GM19324 (cell line): ENCODE measurements around the gene HMCN2.

ENCODE experiments used
- ATAC-seq: cut with Tn5 transposase; IDR thresholded peaks from one replicate; pipeline ENCODE4 v1.9.1; 2021; ENCODE audit warnings: mild to moderate bottlenecking, moderate library complexity; ENCODE audit not compliant: unreplicated experiment, low FRiP score

HMCN2 gene

DNA sequence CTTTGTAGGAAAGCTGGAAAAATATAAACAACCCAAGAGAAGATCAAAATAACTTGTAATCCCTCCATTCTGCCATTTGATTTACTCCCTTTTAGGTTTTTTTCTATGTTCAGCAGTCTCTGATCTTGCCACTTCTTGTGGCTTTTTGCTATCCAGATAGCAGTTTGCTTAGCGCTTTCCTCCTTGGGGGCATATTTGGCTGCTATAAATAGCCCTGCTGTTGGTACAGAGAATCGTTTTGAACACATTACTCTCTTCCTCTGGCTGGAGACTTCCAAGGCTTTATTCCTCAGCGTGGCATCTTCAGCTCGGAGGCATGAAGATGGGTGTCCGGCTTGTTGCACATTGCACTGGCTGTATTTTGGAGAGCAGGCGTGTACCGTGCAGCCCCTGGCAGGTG is 38.6 kb downstream of the HMCN2 start:
- ATAC-seq, result no peak

- no peak for ATAC-seq
Measured at GRCh38 chr9:130304643-130305042, 39.1 kb downstream of the HMCN2 start.

GRCh38 chr9:130305381-130305780 is 39.8 kb downstream of the HMCN2 start:
- ATAC-seq, result no peak

GRCh38 chr9:130306823-130307666 is 41.5 kb downstream of the HMCN2 start:
- ATAC-seq, result no peak

DNA sequence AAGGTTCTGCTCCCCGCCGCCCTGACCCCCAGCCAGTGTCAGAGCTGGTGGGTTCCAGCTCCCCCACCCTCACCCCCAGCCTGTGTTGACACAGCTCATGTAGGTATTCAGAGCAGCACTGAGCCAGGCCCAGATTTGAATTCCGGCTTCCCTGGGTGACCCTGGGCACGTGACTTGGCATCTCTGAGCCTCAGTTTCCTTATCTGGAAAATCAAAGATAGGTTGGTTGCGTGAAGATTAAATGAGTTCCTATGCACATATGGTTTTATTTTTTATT is 42.0 kb downstream of the HMCN2 start:
- ATAC-seq, result no peak

DNA sequence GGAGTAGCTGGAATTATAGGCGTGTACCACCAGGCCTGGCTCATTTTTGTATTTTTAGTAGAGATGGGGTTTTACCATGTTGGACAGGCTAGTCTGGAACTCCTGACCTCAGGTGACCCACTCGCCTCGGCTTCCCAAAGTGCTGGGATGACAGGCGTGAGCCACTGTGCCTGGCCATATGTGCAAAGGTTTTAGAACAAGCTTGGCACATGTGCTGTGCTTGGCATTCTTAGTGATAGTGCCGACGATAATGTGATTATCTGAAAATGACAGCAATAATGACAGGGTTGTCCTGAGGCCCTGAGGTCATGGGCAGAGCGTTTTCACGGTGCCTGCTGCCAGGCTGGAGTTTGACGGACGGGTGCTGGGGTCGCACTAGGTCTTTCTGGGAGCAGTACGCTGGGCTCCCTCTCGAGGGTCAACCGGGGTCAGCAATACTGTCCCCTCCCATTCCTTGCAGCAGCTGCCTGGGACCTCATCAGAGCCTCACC is 42.6 kb downstream of the HMCN2 start:
- no peak for ATAC-seq

- no peak for ATAC-seq
Measured at GRCh38 chr9:130309689-130310455, 44.3 kb downstream of the HMCN2 start.

GRCh38 chr9:130310456-130310855 is 44.9 kb downstream of the HMCN2 start:
- no peak for ATAC-seq

GRCh38 chr9:130311003-130311402 is 45.4 kb downstream of the HMCN2 start:
- no peak for ATAC-seq

GRCh38 chr9:130311408-130312140 is 46.0 kb downstream of the HMCN2 start:
- ATAC-seq, result no peak

GRCh38 chr9:130313103-130313858 is 47.7 kb downstream of the HMCN2 start:
- ATAC-seq, result no peak

DNA sequence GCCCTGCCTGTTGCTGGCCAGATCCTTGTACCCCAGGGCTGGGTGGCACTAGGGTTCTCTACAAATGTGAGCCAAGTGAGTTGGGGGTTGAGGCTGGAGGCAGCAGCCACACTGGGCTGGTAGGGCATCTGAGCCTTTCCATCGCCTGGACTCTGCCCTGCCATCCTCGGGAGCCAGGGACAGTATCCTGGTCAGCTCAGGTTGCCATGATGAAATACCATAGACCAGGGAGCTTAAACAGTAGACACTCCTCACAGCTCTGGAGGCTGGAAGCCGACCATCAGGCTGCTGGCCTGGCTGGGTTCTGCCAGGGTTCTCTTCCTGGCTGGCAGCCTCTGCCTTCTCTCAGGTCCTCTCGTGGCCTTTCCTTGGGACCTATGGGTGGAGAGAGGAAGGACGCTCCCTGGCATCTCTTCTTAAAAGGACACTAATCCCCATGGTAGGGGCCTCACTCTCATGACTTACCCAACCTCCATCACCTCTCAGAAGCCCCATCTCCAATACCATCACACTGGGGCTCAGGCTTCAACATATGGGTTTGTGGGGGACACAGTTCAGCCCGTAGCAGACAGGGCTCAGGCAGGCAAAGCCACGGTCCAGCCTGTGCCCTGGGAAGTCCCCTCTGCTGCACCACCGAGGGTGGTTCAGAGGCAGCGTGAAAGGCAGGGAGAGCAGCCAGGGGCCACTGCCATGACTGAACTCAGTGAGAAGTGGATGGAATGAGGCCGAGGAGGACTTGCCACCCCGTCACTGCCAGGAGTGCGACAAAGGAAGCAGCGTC is 50.1 kb downstream of the HMCN2 start:
- ATAC-seq, result no peak

- no peak for ATAC-seq
Measured at GRCh38 chr9:130316430-130316829, 50.9 kb downstream of the HMCN2 start.

DNA sequence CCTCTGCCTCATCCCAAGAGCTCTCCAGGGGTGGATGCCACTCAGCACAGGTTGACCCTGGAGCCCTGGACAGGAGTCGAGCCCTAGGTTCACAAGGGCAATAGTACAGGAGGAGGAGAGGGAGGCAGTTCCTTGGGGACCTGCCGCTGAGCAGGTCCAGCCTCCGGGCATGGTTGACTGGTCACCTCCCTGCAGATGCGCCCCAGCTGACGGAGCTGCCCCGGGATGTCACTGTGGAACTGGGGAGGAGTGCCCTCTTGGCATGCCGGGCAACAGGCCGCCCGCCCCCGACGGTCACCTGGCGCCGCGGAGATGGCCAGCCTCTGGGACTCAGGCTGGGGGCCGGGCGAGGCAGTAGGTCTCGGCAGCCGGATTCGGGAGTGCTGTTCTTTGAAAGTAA is 53.7 kb downstream of the HMCN2 start:
- no peak for ATAC-seq

- ATAC-seq, result no peak
Measured at GRCh38 chr9:130319944-130320712, 54.6 kb downstream of the HMCN2 start.

- ATAC-seq, result no peak
Measured at GRCh38 chr9:130320723-130321481, 55.3 kb downstream of the HMCN2 start.

- ATAC-seq, result no peak
Measured at GRCh38 chr9:130321539-130321938, 56.0 kb downstream of the HMCN2 start.

DNA sequence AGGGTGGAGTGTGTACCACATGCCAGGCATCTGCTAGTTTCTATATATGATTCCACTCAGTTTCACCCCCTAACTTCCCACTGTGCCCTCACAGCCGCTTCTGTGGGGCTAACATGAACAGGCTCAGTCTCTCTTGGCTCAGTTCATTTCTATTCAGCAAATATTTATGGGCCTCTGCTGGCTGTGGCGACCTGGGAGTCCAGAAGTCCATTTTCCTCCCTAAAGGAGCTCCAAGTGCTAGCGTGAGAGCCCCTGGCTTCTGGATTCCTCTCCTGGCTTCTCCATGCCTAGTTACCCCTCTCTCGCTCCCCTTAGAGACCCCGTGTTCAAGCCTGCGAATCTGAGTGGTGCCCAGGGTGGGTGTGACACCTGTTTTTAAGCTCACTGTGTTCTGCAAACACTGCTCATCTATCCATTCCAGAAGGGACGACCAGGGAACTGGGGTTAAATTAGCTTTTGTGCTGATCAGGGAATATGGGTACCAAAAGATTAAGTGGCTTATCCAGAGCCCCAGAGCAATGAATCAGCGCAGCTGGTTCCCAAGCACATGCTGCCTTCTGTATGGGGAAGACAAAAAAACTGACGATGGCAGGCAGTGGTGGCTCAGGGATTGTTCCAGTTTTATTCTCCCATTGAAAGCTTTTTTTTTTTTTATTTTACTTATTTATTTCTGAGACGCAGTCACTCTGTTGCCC is 57.6 kb downstream of the HMCN2 start:
- ATAC-seq, result no peak
